22Rv1 (cell line): ENCODE measurements around the gene TMEM53.

Source experiments
- CTCF ChIP-seq: fragments of 450-650 bp; IDR thresholded peaks from 2 replicates; pipeline ENCODE4 v1.5.1; 2017; ENCODE audit warnings: mild to moderate bottlenecking
- ZFX ChIP-seq: fragments of 450-650 bp; IDR thresholded peaks from 2 replicates; pipeline ENCODE4 v1.6.1; 2017; ENCODE audit warnings: antibody characterized with exemption, borderline replicate concordance

- TF ChIP-seq CTCF: no peak
- TF ChIP-seq ZFX: no peak
Observed at GRCh38 chr1:44637702-44638411, 36.4 kb downstream of the TMEM53 start.
